HEK293 (cell line): ENCODE measurements around the gene CDIPT.

Experiments
- CTCF ChIA-PET: fragments of 350-600 bp; formaldehyde crosslinking; extraction: SDS; loops from one replicate; lab custom pipeline; 2021; ENCODE audit warnings: antibody characterized with exemption; lab: Yijun Ruan, JAX
- POLR2A ChIA-PET: fragments of 300-600 bp; formaldehyde crosslinking; extraction: SDS; loops from one replicate; lab custom pipeline; 2020; ENCODE audit warnings: antibody characterized with exemption, inconsistent platforms; lab: Yijun Ruan, JAX
- H3K27ac ChIP-seq: fragments of 200-500 bp; sonication (Bioruptor generic); 2 replicates; pipeline ENCODE4 v1.5.1; 2014; ENCODE audit warnings: low read depth, low read length, control low read depth, inconsistent platforms; ENCODE audit errors: extremely low read depth
- H3K36me3 ChIP-seq, 2 experiments: fragments of 200-500 bp in 1 of 2; sonication (Bioruptor generic) in 1 of 2; 1 replicate in 1 of 2; 2 replicates in 1 of 2; pipeline ENCODE4 v1.5.1; 2014 to 2017; ENCODE audit warnings: inconsistent platforms in 2 of 2, low read length in 2 of 2; ENCODE audit not compliant: control insufficient read depth in 2 of 2, insufficient read depth in 1 of 2
- H3K4me1 ChIP-seq: fragments of 200-500 bp; sonication (Bioruptor generic); 2 replicates; pipeline ENCODE4 v1.5.1; 2014; ENCODE audit warnings: mild to moderate bottlenecking, low read length, inconsistent platforms; ENCODE audit not compliant: control insufficient read depth, insufficient read depth
- H3K4me3 ChIP-seq: 2 replicates; pipeline ENCODE4 v1.5.1; 2011; ENCODE audit warnings: low read depth, mild to moderate bottlenecking, control low read depth, low read length, moderate library complexity
- H3K9me3 ChIP-seq: fragments of 200-500 bp; sonication (Bioruptor generic); 2 replicates; pipeline ENCODE4 v1.5.1; 2014; ENCODE audit warnings: low read depth, low read length, inconsistent platforms; ENCODE audit not compliant: control insufficient read depth, insufficient read depth
- CTCF ChIP-seq: fragments of 450-650 bp; formaldehyde crosslinking; IDR thresholded peaks from 2 replicates; pipeline ENCODE4 v1.5.1; 2016; ENCODE audit warnings: missing biosample characterization, missing genetic modification characterization
- PBX3 ChIP-seq: sonication (generic); formaldehyde crosslinking; IDR thresholded peaks from 2 replicates; pipeline ENCODE4 v1.8.1; 2022; ENCODE audit warnings: mild to moderate bottlenecking, moderate library complexity, missing genetic modification reagents
- ZBTB10 ChIP-seq: fragments of 450-650 bp; formaldehyde crosslinking; IDR thresholded peaks from 2 replicates; pipeline ENCODE4 v1.5.1; 2016; ENCODE audit warnings: missing biosample characterization, missing genetic modification characterization
- ZBTB20 ChIP-seq: fragments of 450-650 bp; formaldehyde crosslinking; IDR thresholded peaks from 2 replicates; pipeline ENCODE4 v1.5.1; 2016; ENCODE audit warnings: missing biosample characterization, missing genetic modification characterization
- ZFP41 ChIP-seq: fragments of 450-650 bp; formaldehyde crosslinking; IDR thresholded peaks from 2 replicates; pipeline ENCODE4 v1.5.1; 2016; ENCODE audit warnings: missing biosample characterization, missing genetic modification characterization, borderline replicate concordance
- ZNF18 ChIP-seq: fragments of 450-650 bp; formaldehyde crosslinking; IDR thresholded peaks from 2 replicates; pipeline ENCODE4 v1.5.1; 2016; ENCODE audit warnings: missing biosample characterization, missing genetic modification characterization
- ZNF324 ChIP-seq: fragments of 450-650 bp; formaldehyde crosslinking; IDR thresholded peaks from 2 replicates; pipeline ENCODE4 v1.5.1; 2016; ENCODE audit warnings: missing biosample characterization, missing genetic modification characterization
- ZNF335 ChIP-seq: fragments of 450-650 bp; formaldehyde crosslinking; conservative IDR thresholded peaks from 2 replicates; pipeline ENCODE4 v1.5.1; 2016; ENCODE audit warnings: missing biosample characterization, missing genetic modification characterization
- ZNF398 ChIP-seq: fragments of 450-650 bp; formaldehyde crosslinking; IDR thresholded peaks from 2 replicates; pipeline ENCODE4 v1.5.1; 2017; ENCODE audit warnings: missing biosample characterization, missing genetic modification characterization
- ZNF530 ChIP-seq: fragments of 450-650 bp; formaldehyde crosslinking; IDR thresholded peaks from 2 replicates; pipeline ENCODE4 v1.5.1; 2016; ENCODE audit warnings: low read depth, missing biosample characterization, missing genetic modification characterization
- ZNF549 ChIP-seq: fragments of 450-650 bp; IDR thresholded peaks from 2 replicates; pipeline ENCODE4 v1.5.1; 2018; ENCODE audit warnings: missing biosample characterization, missing genetic modification characterization, mild to moderate bottlenecking, inconsistent platforms, moderate library complexity
- ZNF560 ChIP-seq: fragments of 450-650 bp; formaldehyde crosslinking; IDR thresholded peaks from 2 replicates; pipeline ENCODE4 v1.5.1; 2017; ENCODE audit warnings: missing biosample characterization, missing genetic modification characterization, borderline replicate concordance
- ZNF600 ChIP-seq: fragments of 450-650 bp; formaldehyde crosslinking; IDR thresholded peaks from 2 replicates; pipeline ENCODE4 v1.5.1; 2016; ENCODE audit warnings: missing biosample characterization, missing genetic modification characterization
- ZNF645 ChIP-seq: fragments of 450-650 bp; formaldehyde crosslinking; IDR thresholded peaks from 2 replicates; pipeline ENCODE4; 2016; ENCODE audit warnings: missing biosample characterization, missing genetic modification characterization
- ZNF843 ChIP-seq: fragments of 450-650 bp; formaldehyde crosslinking; IDR thresholded peaks from 2 replicates; pipeline ENCODE4 v1.5.1; 2016; ENCODE audit warnings: missing biosample characterization, missing genetic modification characterization
- ZSCAN16 ChIP-seq: fragments of 450-650 bp; formaldehyde crosslinking; IDR thresholded peaks from 2 replicates; pipeline ENCODE4 v1.5.1; 2016; ENCODE audit warnings: missing biosample characterization, missing genetic modification characterization

The CDIPT gene

GRCh38 chr16:29863669-29863984, 601 bp upstream of the CDIPT start (continued):
- TF ChIP-seq ZBTB10 (no peak), ZNF645 (tag by site-specific recombination) (no peak), ZSCAN16 (tag by site-specific recombination) (no peak), ZNF549 (tag by site-specific recombination) (no peak), ZFP41 (tag by site-specific recombination) (no peak), ZNF398 (tag by site-specific recombination) (peak; percentile 64; the same call in 1 of the 2 replicates), ZNF530 (tag by site-specific recombination) (no peak), ZNF335 (tag by site-specific recombination) (0 out of 2 replicates have a peak, but pooled peaks have one; percentile 11), ZNF843 (tag by site-specific recombination) (0 out of 2 replicates have a peak, but pooled peaks have one; percentile 21), ZNF18 (tag by site-specific recombination) (no peak)
- TF ChIP-seq, all 188 proteins: peak for 13

- ChIA-PET CTCF (interaction anchor here (1.5 to 6.4 kb wide), 2 partner anchors 11 to 13 kb away, joined by 4 to 58 read pairs; no protein-coding TSS in a partner anchor), POLR2A (interaction anchor here (0.6 to 1.5 kb wide), 4 partner anchors 37 to 111 kb away, joined by 3 to 7 read pairs (median 5); partner anchors contain the start of genes SEZ6L2 and TMEM219)
- TF ChIP-seq ZBTB20 (tag by site-specific recombination): peak; percentile 75; the same call in 1 of the 2 replicates
- TF ChIP-seq ZNF324 (tag by site-specific recombination): no peak
- TF ChIP-seq ZNF600 (tag by site-specific recombination): 0 out of 2 replicates have a peak, but pooled peaks have one; percentile 13
- peak; percentile 99 for TF ChIP-seq ZNF335 (tag by site-specific recombination)
- TF ChIP-seq PBX3 (CRISPR knock-in tag): 0 out of 2 replicates have a peak, but pooled peaks have one; percentile 31
- peak; percentile 80 for TF ChIP-seq CTCF
- TF ChIP-seq ZNF560 (tag by site-specific recombination): no peak
- Histone ChIP-seq H3K36me3 (peaks cover 4 to 37% of the 10 kb centered on the region in 2 experiments; a peak in 2 of 3 replicates), H3K9me3 (no peaks in the 10 kb centered on the region), H3K4me3 (peak overlapping the region; percentile 95), H3K4me1 (no peaks in the 10 kb centered on the region), H3K27ac (peak overlapping the region; percentile 93; the same call in 1 of the 2 replicates)
Observed at GRCh38 chr16:29862383-29862883, 593 bp downstream of the CDIPT start.
